HuH-7.5 (cell line): ENCODE data around the gene RIOX2.

Experiments used
- DNase-seq: peaks from one replicate; pipeline ENCODE4 v3.0.0; 2011; ENCODE audit warnings: low spot score

Gene RIOX2

DNA sequence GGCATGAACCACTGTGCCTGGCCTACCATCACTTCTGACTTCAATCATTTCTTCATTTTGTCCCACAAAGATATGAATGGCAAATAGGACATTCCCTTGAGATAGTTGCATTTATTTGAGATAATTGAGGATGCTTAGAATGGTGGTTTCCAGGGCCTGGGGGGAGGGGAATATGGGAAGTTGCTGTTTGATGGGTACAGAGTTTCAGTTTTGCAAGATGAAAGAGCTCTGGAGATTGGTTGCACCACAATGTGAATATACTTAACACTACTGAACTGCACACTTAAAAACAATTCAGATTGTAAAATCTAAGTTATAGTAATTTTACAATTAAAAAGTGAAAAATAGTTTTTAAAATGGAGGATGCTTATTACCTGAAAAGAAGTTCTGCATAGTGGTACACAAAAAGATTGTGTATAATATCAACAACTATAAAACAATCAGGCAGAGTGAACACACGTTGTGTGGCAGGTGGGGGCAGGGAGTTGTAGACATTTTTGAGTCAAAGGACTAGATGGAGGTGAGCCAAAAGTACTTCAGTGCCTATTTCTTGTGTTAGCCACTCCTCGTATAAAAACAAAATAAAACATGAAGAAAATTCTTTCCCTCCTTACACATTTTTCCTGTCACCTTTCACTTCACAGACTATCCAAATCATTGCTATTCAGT lies 18.5 kb upstream of the RIOX2 start:
- no peak for DNase-seq

DNA sequence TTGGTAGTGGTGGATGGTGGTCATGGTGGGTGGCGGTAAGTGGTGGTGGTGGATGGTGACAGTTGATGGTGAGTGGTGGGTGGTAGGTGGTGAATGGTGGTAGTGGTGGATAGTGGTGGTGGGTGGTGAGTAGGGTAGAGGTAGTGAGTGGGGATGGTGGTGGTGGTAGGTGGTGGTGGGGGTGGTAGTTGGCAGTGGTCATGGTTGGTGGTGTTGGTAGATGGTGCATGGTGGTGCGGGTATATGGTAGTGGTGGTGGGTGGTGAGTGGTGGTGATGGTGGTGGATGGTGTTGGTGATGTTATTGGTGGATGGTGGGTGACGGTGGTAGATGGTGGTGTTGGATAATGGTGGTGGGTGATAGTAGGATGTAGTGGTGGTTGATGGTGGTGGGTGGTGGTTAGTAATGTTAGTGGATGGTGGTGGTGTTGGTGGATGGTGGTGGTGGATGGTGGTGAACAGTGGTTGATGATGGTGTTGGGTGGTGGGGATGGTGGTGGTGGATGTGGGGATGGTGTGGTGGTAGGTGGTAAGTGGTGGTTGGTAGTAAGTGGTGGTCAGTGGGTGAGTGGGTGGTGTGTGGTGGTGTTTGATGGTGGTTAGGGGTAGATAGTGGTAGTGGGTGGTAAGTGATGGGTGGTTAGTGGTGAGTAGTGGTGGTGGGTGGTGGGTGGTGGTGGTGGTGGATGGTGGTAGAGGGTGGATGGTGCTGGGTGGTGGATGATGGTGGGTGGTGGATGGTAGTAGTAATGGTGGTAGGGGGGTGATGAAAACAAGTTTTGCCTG lies 16.7 kb upstream of the RIOX2 start:
- no peak for DNase-seq

DNA sequence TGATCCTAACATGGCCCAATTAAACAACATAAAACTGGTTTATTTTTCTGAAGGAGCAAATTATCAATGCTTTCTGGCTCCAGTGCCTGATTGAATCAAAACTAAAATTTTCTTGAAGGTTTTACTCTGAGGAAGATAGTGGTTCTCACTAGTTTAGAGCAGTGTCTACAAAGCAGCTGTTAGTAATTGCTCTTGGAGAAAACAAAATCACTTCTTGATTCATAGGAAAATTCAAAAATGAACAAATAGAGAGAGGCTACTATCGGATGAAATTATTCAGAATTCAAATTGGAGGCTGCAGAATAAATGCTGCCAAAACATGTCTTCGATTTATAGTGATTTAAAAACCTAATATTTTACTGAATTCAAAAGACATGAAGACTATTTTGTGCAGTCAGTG lies 15.1 kb upstream of the RIOX2 start:
- DNase-seq = no peak

DNA sequence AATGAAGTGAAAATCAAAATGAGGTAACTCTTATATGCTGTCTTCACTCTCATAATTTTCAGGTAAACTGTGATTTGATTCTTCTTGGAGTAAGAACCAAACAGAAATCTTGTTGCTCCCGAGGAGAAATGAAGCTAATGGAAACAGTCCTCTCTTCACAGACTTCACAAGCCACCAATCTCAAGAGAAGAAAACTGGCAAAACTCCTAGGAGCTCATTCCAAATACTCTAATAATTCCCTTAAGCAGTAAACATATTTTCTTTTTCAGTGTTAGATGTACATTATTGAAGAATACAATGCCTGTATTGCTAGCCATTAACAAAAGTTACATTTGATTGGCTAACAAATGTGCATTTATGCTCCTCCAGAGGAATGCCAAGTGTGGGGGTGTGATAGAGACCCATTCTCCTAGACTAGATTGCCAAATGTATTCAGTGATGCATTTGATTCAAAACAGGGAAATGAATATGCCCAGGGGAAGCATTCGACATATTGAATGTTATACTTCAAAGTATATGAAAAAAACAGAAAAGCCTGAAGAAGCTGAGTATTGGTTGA lies 11.8 kb upstream of the RIOX2 start:
- no peak for DNase-seq

DNA sequence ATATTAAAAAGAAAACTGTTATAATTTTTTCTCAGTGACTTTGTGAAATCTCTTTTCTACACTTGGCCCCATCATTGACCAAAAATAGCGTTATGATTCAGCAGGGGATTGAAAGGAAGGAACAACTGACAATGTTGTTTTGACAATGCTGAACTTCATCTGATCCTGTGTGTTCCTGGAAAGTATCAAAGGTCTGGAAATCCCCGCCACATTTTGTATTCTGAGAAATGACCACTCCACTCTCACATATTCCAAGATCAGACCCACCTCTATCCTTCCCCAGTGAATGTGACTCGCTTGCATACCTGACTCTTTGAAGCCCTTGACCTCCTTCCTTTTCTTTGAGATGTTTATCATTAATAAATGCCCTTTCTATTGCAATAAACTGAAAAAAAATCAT lies 9.7 kb upstream of the RIOX2 start:
- no peak for DNase-seq

DNA sequence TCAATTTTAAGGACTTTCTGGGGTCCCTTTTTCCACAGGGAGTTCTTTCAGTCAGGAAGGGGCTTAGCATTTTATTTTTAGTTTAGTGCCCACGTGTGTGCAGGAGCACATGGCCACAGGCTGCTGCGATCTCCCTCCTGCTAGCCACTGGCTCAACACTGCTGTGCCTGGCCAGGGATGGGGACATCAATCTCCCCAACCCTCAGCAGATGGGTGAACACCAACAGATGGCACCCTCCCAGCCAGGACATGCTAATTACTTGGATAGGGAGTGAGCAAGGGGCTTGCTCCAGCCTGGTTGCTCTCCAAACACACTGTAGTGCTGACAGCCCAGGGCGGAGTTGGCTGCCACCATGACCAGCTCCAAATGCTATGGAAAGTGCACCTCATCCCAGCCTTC lies 7.4 kb upstream of the RIOX2 start:
- no peak for DNase-seq

DNA sequence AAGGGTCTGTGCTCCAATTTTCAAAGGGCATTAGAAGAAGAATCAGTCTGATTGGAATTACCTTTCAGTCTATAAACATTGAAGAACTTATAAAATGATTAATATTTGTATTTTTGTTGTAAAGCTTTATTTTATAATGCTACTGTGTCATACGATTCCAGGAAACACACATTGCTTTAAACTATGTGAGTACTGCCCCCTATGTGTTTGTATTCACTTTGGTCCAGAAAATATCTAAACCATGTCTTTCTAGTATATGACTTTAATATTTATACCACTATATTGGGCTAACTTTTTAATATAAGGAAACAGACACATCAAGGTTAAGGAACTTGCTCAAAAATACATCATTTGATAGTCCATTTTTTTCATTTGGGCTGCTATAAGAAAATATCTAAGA lies 3.2 kb upstream of the RIOX2 start:
- no peak for DNase-seq

DNA sequence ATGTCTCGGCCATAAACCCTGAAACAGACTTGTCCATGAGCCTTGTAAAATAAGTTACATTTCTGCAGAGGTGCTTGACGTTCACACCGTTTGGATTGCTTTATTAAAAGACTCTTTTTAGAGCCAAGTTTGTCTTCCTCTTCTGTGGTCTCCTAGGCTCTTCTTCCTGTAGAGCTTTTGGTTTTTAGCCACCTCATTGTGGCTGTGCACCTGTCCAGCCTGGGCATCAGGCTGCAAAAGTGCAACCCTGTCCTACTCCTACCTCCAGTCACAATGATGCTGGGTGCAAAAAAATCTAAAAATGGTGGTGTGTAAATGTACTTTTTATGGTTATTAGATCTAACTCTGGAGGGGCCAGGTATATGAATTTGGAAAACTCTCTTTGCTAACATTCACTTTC lies 2.8 kb upstream of the RIOX2 start:
- DNase-seq = no peak

DNA sequence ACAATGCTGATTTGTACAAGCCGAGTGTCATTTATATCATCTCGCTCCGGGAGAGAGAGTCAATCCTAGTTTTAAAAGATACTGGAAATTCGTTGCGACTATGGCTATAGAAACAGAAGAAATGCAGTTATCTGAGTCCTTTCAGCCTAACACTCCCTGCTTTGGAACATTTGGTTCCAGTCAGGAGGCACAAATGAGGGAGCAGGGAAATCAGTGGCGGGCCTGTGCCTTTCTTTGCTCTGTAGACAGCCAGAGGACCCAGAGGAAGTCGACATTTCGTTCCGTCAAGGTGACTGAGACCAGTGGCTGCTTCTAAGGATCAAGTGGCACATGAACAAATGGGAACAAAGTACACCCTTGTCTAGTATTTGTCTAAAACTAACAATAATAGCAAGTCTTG lies 745 bp upstream of the RIOX2 start:
- DNase-seq = no peak

DNA sequence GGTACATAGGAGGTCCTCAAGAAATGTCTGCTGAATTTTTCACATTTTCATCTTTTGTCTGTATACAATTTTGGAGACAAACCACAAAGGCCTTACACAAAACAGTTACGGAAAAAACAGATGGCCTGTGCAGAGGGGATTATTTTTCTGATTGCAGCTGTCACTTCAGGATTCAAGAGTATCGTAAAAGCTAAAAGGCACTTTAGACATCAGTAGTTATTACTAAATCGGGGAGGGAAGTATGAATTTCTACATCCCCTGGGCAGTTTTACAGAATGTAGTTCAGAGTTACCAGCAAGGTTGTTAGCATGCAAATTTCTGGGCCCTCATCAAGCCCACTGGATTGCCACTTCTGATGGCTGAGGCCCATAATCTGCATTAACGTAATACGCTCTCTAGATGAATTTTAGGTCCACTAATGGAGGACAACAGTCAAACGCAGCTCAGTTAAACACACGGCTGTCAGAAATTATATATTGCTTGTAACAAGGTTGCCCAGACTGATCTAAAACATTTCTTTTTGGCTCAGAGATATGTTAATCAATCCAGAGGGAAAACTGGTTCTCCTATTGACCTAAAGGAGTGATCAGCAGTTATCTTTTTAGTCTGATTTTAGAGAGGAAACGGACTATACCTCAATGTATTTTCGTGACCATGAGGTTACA lies 1.1 kb downstream of the RIOX2 start:
- no peak for DNase-seq

DNA sequence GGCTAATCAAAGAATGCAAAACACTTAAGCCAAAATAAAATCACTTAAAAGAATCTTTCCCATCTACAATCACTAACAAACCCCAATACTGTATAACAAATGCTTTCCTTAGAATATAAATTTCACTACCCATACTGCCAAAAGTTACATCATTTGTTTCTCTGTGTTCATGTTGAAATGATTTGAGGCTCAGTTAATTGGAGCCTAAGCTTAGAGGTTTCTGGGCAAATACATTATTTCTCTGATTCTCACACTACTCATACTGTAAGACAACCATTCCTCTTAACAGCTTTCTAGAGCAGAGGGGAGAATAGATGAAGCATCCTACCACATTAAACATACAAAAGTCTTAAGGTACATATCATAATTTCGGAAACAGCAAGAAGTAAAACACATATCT lies 2.1 kb downstream of the RIOX2 start:
- no peak for DNase-seq

DNA sequence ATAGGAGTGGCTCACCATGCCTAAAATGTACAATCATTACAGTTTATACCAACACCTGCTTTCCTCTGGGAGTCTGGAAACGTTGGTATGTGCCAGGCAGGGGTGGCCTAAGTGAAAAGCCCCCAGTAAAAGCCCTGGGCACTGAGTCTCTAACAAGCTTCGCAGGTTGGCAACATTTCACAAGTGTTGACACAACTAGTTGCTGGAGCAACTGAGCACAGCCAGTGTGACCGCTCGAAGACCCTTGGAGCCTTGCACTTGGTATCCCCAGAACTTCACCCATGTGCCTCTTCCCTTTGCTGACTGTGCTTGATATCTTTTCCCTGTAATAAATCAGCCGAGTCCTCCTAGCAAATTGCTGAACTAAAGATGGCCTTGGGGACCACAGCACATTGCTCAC lies 2.7 kb downstream of the RIOX2 start:
- no peak for DNase-seq

DNA sequence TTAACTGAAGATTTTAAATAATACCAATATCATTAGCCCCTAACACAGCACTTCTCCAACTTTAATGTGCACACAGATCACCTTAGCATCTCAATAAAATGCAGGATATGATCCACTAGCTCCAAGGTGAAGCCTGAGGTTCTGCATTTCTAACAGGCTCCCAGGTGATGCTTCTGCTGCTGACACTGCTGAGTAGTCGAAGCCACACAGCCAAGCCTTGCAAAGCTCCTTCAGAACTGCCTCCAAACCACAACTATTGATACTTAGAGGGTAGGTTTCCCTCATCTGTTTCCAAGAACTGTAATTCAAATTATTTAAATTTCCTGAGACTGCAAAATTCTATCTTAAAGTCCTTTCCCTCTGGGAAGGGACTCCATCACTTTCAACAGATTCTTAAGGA lies 3.9 kb downstream of the RIOX2 start:
- no peak for DNase-seq

DNA sequence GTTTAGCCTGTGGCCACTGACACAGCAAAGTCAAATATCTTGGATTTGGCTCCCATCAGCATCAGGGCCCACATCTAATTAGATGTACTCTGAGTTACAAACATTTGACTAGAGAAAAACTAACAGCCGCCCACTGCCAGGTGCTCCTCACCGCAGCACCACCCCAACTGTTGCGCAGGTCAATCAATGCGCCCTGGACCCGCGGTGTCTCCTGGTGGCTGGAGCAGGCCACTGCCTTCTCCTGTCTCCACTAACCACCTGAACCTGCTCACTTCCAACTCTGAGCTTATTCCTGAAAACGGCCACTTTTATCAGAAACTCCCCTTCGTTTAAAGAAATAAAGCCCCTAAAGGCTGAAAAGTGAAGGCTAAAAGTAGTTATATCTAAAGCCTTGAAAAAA lies 4.3 kb downstream of the RIOX2 start:
- no peak for DNase-seq

DNA sequence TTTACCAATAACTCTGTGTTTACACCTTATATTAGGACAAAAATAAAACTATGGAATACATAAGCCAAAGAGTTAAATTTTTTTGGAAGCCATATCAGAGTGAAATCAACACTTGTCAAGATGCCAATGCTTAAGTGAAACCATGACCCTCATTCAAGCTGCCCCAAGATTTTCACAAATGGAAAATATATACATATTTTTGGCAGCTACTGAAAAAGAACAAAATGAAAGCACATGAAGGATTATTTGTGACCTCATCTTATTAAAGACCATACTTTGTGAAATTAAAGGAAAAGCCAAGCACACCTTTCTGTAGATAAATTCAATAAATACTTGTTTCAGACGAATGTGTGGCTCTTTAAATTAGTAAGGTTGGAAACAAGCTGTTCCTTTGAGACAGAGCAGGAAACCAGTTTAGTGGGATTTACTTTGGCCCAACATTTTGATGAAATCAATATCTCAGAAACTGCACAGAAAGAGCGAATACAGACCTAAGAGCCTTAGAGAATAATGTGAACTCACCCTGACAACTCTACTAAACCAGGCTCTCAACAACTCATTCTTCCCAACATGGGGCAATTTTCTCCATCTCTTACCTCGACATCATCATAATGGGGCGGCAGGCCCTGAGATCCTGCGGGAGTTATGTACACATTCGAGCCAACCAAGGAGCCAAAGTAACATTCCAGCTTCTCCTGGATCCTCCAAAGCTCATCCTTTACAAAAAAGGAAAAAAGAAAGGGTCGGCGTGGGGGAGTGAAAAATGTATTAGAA lies 11.1 kb downstream of the RIOX2 start:
- no peak for DNase-seq

DNA sequence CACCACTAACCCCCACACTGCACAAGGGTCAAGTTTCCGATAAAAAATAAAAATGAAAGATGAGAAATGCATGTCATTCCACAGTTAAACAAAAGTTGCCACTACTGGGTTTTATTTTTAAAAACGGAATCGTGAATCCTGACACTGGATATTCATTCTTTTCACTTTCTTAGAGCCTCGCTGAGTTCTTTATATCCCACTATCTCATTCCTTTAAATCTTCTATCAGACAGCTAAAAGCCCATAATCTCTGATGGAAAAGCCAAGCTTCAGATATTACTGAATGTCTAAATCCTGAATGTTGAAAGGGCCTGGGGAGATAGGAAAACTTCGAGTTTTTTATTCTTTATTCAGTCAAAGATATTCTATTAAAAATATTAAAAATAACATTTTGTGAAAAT lies 11.7 kb downstream of the RIOX2 start:
- DNase-seq = no peak

DNA sequence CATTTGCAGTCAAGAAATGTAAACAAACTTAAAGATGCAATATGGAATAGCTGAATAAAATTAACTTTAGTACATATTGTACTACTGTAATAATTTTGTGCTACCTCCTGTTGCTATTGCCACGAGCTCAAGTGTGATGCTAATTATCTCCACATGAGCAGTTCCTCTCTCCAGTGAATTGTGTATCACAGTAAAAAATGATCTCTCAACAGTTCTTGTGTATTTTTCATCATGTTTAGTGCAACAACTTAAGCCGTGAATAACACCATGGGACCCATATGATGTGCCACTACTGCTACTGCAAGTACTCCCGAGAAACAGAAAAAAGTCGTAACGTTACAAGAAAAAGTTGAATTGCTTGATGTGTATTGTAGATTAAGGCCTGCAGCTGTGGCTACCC lies 12.4 kb downstream of the RIOX2 start:
- no peak for DNase-seq

DNA sequence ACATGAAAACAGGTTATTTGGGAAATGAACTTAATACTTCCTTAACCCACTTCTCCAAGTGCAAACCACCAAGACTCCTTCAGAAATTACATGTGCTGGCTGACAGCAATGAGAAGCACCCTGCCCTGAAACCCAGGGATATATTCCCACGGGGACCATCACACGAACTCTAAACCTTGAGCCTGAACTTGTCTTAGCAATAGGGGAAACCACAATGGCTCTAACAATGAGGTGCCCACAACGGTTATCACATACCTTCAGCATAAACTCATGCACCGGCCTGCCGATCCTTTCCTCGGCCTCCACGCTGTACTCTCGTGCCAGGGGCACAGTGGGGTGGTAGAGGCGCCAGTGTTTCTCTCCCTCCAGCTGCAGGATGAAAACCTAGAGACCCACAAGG lies 13.4 kb downstream of the RIOX2 start:
- no peak for DNase-seq

DNA sequence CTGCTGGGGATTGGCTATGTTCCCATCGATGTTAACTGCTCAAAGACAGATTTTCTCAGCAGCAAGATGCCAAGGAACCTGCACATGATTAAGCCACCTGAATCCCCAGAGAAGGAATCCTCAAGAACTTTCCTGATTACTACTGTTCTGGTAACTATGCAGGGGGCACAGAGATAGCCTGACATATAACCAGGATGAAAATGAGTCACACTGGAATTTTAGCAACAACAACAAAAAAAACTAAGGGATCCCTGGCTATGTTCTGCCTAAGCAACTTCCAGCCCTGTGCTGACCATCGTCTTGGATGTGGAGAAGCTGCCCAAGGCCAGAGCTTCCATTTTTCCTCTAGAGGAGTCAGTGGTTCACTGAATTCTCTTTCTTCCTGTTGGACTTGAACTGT lies 13.8 kb downstream of the RIOX2 start:
- no peak for DNase-seq

DNA sequence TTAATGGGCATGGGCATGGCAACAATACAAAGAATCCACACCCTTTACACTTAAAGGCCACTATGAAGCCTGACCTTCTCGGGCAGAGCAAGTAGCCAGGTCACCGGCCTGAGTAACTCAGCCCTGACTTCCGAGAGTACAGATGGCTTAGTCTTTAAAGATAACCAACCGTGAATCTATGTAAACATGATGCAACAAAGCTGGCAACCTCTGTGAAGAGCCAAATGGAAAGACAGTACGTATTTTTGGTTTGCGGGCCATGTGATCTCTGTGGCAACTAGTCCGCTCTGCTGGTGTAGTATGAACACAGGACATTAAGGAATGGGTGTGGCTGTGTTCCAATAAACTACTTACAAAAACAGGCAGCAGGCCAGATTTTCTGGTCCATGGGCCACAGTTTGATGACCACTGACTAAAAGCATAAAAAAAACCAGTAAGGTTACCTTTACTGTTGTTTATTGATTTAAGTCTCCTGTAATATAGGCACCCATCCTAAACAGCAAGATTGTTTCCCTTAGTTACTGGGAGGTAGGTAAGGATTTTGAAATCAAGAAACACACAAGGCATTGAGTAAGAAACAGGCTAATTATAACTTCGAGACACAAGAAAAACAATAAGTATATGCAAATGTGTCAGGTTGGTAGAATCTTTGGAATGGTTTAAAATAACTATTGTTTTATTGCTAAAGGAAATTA lies 14.5 kb downstream of the RIOX2 start:
- DNase-seq = no peak

DNA sequence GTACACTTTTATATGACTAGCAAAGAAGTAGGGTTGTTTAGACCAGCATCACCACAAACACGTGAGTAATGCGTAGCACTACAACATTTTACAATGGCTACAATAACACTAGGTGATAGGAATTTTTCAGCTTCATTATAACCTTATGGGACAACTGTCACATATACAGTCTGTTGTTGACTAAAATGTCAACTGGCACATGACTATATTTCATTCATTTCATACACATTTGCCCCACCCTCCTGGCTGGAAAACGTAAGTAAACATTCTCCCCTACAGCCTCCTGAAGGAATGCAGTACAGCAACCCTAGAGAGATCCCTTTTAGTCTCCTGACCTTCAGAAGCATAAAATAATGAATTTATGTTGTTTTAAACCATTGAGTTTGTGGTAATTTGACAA lies 16.2 kb downstream of the RIOX2 start:
- DNase-seq = no peak
